Measurements from ENCODE around the gene STX8. TPM values are rescaled to one million over a fixed set of nuclear protein-coding genes. Genes with fewer than 3 reads are reported as not detected.

The STX8 gene
- total and polyA plus RNA-seq, 3 donors from 2014 or later = 103 to 160 (median 125) TPM

- Histone ChIP-seq H3K27ac (no peak overlapping the region), H3K36me3 (ENCODE audit: low read depth, missing control alignments) (no peaks in the 10 kb centered on the region), H3K27me3 (no peaks in the 10 kb centered on the region), H3K4me3 (no peak overlapping the region), H3K9me3 (no peaks in the 10 kb centered on the region), H3K4me1 (no peaks in the 10 kb centered on the region)
- intact Hi-C loops (cut with DNase I; ENCODE audit: low total_unique reads) = no loop called here
- TF ChIP-seq POLR2A (IDR thresholded peaks at IDR 0.05) (no peak), CTCF (IDR thresholded peaks at IDR 0.05) (no peak)
- WGBS, 2 donors = 86% methylated on average over 7 of the region's 7 CpGs
- DNase-seq = no peak
Observed at GRCh38 chr17:9269350-9270035, 306.1 kb downstream of the STX8 start.

- no peaks in the 10 kb centered on the region for H3K36me3 ChIP-seq (ENCODE audit: low read depth, missing control alignments)
- no peak overlapping the region for H3K4me3 ChIP-seq
- intact Hi-C loops (cut with DNase I; ENCODE audit: low total_unique reads) = no loop called here
- H3K27ac ChIP-seq = no peak overlapping the region
- DNase-seq = no peak
- H3K9me3 ChIP-seq = no peaks in the 10 kb centered on the region
- TF ChIP-seq POLR2A (IDR thresholded peaks at IDR 0.05) (no peak), CTCF (IDR thresholded peaks at IDR 0.05) (no peak)
- 97 to 100% methylated on average over 6 of the region's 6 CpGs for WGBS, 2 donors
- no peaks in the 10 kb centered on the region for H3K27me3 ChIP-seq
- no peaks in the 10 kb centered on the region for H3K4me1 ChIP-seq
Observed at GRCh38 chr17:9268546-9268945, 307.1 kb downstream of the STX8 start.

- H3K27ac ChIP-seq = no peak overlapping the region
- no peaks in the 10 kb centered on the region for H3K27me3 ChIP-seq
- TF ChIP-seq POLR2A (IDR thresholded peaks at IDR 0.05) (no peak), CTCF (IDR thresholded peaks at IDR 0.05) (no peak)
- DNase-seq = no peak
- WGBS, 2 donors = 83 to 86% methylated on average over 9 of the region's 9 CpGs
- no peaks in the 10 kb centered on the region for H3K9me3 ChIP-seq
- no peaks in the 10 kb centered on the region for H3K4me1 ChIP-seq
- no peaks in the 10 kb centered on the region for H3K36me3 ChIP-seq (ENCODE audit: low read depth, missing control alignments)
- no peak overlapping the region for H3K4me3 ChIP-seq
- intact Hi-C loops (cut with DNase I; ENCODE audit: low total_unique reads) = no loop called here
Observed at GRCh38 chr17:9266697-9267117, 308.9 kb downstream of the STX8 start.

GRCh38 chr17:9266031-9266680, 309.5 kb downstream of the STX8 start:
- 94 to 95% methylated on average over 14 of the region's 14 CpGs for WGBS, 2 donors
- Histone ChIP-seq H3K27me3 (no peaks in the 10 kb centered on the region), H3K27ac (no peak overlapping the region), H3K4me1 (no peaks in the 10 kb centered on the region), H3K9me3 (no peaks in the 10 kb centered on the region), H3K4me3 (no peak overlapping the region), H3K36me3 (ENCODE audit: low read depth, missing control alignments) (no peaks in the 10 kb centered on the region)
- intact Hi-C loops (cut with DNase I; ENCODE audit: low total_unique reads) = no loop called here
- no peak for DNase-seq
- TF ChIP-seq POLR2A (IDR thresholded peaks at IDR 0.05) (no peak), CTCF (IDR thresholded peaks at IDR 0.05) (no peak)
